ENCODE data around the gene ACE2. TPM values are rescaled to one million over a fixed set of nuclear protein-coding genes. Genes with fewer than 3 reads are reported as not detected.
"Not testable (repeated sequence)": the region's sequence is repeated elsewhere in the genome, so short reads cannot be mapped to it uniquely, and the experiment has no call there.

The ACE2 gene
- total RNA-seq = not detected in 2 replicates

DNA sequence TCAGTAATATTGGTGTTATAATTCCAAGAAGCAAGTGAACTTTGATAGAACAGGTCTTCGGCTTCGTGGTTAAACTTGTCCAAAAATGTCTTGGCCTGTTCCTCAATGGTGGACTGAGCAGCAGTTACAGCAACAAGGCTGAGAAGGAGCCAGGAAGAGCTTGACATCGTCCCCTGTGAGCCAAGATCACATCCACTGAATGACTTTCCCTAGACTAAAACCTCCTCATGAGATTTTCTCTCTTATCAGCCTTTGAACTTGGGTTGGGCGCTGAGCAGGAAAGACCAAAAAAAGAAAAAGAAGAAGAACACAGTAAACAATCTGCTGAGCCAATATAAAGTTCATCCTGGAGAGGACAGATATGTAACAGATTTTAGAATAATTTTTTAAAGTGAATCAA lies at the start of gene ACE2:
Gene ACE2 (minus strand): TSS at position 216 of the 400 bp plus-strand sequence. CDS start 49 bp downstream, at position 167.
- no peak for DNase-seq (ENCODE audit: low read depth in 2 of 2)

GRCh38 chrX:15647510-15647909 lies 46.8 kb upstream of the ACE2 start:
- DNase-seq (ENCODE audit: low read depth in 2 of 2) = not testable (repeated sequence)

DNA sequence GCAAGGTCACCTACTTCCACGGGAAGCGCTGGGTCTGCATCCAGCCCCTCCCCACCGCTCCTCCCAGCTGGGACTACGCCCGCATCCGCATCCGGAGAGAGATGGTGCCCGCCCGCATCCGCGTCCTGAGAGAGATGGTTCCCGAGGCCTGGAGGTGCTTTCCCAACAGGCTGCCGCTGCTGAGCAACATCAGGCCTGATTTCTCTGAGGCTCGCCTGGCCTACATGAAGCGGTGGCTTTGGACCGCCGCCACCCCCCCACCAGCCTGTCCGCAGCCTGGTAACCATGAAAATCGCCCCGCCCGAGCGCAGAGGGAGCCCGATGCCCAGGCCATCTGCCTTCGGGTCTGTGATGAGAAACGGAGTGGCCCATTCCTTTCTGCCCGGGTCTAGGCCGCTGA lies 45.8 kb upstream of the ACE2 start:
- no peak for DNase-seq (ENCODE audit: low read depth in 2 of 2)

DNA sequence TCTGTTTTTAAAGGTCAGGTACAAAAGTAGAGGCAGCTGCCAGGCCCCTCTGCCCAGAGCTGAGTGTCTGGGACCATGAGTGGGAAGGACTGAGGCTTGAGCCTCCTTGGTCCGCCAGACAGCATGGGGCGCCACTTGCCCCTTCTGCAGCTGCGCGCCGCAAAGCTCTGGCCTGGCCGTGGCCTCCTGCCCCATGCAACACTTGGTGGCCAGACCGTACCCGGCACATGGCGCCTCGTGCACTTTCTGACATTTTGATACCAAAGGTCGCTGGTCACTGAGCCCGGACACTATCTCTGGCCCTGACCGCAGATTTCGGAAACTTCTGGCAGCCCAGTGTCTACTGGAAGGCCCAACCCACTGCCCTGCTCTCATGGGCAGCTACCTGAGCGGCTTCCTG lies 45.3 kb upstream of the ACE2 start:
- no peak for DNase-seq (ENCODE audit: low read depth in 2 of 2)

GRCh38 chrX:15645266-15645665 lies 44.5 kb upstream of the ACE2 start:
- DNase-seq (ENCODE audit: low read depth in 2 of 2) = no peak

DNA sequence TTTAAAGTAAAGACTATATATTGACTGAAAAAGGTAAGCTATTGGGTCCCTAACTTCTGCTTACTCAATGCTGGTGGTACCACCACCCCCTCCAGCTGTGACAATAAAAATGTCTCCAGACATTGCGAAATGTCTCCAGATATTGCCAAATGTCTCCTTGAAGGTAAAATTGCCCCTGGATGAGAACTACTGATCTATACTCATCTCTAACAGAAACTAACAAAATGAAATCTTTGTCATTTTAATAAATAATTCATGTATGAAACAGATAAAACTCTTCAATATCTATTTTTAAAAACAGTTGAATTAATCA lies 43.8 kb upstream of the ACE2 start:
- DNase-seq (ENCODE audit: low read depth in 2 of 2) = no peak

DNA sequence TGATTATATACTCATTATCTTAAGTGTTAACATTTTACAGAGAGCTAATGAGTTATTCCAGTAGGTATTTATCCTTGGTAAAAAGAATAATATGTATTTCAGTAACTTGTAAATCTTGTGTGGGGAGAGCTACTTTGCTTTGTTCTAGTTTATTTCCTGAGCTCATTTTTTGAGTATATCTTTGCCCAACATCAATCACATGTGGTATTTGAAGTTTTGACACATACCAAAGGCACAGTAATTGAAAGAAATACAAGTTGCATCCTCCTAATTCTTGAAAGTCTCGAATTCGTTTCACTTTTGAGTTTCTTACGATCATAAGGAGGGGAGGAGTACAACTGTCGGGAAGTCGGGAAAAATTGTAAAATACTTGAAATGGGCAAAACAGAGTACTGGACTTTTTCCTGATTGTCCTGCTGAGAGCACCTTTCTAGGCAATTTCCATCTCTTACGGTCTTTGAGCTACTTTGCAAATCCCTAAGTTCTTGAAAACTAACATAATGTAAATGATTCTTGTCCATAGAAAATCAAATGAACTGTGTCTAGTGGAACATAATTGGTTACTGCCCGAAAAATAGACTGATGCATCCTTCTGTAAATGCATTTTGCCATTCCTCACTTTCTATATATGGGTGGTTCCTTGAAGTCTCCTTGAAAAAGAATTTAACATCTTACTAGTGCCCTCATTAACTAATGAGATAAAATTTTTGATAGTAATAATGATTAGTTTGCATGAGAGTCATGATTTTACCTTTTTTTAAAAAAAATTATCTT lies 43.2 kb upstream of the ACE2 start:
- DNase-seq (ENCODE audit: low read depth in 2 of 2) = no peak

- no peak for DNase-seq (ENCODE audit: low read depth in 2 of 2)
These were observed 30.9 kb upstream of the ACE2 start for GRCh38 chrX:15631637-15632036.

DNA sequence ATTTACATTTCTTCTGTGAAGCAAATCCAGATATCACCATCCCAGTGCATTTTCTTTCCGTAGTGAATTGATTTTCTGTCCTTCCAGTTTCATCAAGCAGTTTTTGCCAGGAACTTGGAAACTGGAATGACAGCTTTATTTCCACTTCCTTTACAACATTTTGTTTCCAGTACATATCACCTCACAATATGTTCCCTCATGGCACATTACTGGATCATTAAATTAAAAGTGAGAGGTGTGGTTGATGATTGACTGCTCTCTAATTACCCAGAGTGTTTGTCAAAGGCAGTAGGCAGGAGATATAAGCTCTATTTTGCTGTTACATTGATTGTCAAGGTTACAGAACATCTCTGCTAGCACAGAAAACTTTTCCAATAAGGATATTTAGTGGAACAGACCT lies 22.3 kb upstream of the ACE2 start:
- no peak for DNase-seq (ENCODE audit: low read depth in 2 of 2)

DNA sequence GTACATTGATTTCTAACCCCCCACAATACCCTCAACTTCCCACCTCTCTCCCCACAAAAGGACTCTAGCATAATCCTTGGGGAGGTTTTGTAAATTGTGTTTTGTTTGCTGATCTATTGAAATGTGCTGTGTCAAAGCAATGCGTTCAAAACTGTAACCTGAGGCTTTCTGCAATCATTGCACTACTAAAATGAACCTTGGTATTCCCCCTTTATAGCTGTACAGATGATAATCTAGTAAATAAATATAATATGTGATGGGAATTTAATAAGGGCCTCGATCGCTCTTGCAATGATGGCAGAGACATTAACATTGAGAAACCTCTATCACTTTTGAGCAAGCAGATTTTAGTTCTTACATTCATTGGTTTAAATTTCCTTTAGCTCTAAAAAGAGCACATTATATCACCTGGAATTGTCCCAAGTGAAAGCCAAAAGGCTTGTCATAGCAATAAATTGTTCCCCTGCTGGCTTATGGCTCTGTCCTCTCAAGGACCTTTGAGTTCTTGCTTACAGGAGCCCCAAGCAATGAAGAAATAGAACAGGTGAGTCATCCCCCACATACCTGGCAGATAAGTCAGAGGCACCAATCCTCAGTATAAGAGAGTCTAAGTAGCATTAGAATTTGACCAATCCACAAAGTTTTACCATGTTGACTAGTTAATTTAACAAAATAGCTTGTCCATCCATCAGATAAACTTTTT lies 18.4 kb upstream of the ACE2 start:
- DNase-seq (ENCODE audit: low read depth in 2 of 2) = no peak

- DNase-seq (ENCODE audit: low read depth in 2 of 2) = no peak
These were observed 16.4 kb upstream of the ACE2 start for GRCh38 chrX:15617111-15617510.

DNA sequence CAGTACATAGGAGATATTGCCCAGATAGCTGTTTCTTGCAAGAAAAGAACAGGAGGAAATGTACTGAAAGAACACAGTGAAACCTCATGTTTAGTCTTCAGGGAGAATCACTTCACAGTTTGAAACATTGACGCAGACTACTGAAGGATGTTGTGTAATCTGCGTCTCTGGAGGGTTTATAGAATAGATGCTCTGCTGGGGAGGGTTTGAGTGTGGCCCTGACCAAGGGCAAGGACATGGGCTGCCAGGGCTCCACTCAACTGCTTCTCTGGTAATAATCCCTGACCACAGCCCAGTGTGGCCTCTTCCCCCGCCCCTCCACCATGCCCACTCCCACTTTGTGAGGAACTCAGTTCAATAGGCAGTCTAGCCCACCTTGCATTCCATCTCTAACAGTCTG lies 15.8 kb upstream of the ACE2 start:
- no peak for DNase-seq (ENCODE audit: low read depth in 2 of 2)

- DNase-seq (ENCODE audit: low read depth in 2 of 2) = no peak
These were observed 6.3 kb upstream of the ACE2 start for GRCh38 chrX:15607067-15607466.

GRCh38 chrX:15606136-15606535 lies 5.4 kb upstream of the ACE2 start:
- DNase-seq (ENCODE audit: low read depth in 2 of 2) = no peak

DNA sequence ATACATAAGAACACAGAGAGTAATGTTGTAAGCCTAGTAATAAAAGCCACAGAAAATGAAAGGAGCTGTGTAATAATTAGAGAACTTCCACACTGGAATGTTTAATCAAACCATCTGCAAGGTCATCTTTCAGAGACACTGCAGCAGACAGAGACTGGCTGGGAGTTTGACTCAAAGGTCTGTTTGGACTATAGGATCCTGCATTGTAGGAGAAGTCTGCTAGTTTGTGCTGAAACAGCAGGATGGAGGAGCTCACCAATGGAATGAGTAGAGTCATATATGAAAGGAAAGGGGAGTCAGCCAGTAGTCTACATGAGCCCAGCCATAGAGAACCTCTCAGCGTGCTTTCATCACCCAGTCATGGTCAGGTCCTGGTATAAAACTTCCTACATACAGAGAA lies 4.5 kb upstream of the ACE2 start:
- no peak for DNase-seq (ENCODE audit: low read depth in 2 of 2)

DNA sequence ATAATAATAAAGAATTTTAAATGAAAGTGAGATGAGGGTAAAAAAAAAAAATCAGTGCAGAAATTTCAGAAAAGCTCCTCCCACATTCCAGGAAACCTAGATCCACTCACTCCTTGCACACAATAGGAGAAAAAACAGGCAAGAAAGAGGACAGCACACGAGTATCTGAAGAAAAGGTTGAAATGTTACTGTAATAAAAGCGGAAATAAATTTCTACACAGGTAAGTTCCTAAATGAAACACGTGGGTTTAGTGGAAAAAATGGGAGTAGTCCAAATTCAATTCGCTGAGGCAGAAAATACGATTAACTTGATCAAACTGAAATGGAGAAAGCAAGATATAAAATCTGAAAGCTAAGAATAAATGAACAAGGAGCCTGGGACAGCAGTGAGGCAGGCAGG lies 2.0 kb upstream of the ACE2 start:
- DNase-seq (ENCODE audit: low read depth in 2 of 2) = no peak

DNA sequence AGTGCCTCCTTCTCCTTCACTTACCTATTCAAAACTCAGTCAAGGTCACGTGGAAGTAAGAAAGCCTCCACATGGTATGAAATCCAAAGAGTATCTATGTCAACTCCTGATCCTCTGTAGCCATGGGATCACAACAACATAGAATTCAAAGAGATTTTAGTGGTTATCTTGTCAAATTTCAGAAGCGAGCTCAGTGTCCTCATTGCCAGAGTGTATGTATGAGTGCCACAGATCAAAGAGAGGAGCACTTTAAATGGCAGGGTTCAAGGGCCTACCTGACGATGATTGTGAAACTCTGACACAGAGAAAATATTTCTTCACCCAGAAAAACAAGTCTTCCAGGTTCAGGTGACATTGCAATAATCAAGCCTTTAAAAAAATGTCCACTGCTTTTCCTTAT lies 1.2 kb upstream of the ACE2 start:
- no peak for DNase-seq (ENCODE audit: low read depth in 2 of 2)

- DNase-seq (ENCODE audit: low read depth in 2 of 2) = no peak
These were observed 711 bp downstream of the ACE2 start for GRCh38 chrX:15600049-15600448.

DNA sequence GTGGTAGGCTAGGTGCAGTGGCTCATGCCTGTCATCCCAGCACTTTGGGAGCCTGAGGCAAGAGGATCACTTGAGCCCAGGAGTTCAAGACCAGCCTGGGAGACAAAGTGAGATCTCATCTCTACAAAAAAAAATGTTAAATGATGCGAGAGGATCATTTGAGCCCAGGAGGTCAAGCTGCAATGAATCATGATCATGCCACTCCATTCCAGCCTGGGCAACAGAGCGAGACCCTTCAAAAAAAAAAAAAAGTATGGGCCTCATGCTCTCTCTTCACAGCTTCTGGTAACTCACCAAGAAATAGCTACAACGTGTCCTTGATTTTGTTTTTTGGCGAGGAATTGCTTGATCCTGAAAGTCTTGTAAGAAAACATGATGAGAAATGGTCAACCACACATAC lies 1.3 kb downstream of the ACE2 start:
- no peak for DNase-seq (ENCODE audit: low read depth in 2 of 2)

- DNase-seq (ENCODE audit: low read depth in 2 of 2) = no peak
These were observed 2.7 kb downstream of the ACE2 start for GRCh38 chrX:15598026-15598425.

DNA sequence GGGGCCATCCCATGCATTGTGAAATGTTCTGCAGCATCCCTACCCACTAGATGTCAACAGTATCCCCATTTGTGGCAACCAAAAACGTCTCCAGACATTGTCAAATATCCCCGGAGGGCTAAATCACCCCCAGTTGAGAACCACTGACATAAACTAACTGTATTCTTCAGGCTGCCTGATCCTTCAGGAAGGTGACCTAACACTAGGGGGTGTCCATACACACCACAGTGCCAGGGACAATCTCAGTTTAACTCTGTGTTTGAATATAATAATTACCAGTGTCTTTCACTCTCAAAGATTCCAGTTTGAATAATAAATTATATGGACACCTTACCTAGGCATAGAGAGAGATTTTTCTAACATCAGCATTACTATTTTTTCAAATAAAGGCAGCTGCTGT lies 6.4 kb downstream of the ACE2 start:
- no peak for DNase-seq (ENCODE audit: low read depth in 2 of 2)

DNA sequence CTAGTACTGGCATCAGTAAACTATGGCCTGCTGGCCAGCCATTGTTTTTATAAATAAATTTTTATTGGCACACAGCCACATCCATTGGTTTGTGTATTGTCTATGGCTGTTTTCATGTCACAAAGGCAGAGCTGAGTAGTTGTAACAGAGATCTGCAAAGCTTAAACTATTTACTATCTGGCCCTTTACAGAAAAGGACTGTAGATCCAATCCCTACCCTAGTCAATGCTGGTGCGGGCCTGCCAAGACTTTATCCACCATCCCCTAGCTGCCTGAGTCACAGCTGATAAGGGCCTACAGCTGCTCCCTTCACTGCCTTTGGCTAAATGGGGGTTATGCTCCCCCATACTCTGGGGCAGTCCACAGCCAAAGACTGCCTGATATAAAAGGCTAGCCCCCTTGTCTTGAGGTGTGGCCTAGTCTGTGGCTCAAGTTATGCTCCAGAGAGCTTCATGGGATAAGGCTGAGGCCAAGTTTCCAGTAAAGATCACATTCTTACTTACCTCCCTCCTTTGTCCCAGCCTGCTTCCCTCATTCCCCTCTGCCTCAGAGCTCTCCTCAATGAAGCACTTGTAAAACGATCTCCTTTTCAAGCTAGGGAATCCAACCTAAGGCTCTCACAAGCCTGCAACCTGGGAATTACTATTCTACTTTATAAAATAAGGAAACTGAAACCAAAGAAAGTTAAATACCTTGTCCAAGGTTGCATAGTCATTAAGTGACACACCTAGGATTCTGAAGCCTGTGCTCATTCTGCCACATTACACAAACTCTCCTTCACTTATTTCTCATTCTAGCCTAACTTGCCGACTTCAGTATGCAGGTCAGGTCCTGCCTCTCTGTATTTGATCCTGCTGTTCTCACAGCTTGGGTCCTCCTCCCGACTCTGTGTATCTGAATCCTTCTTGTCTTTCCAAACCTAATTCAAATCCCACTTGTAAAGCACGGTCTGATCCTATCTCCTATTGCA lies 20.7 kb downstream of the ACE2 start:
- DNase-seq (ENCODE audit: low read depth in 2 of 2) = peak; percentile 32 to 74
